Breast epithelium (tissue), 3 donors: ENCODE results near the gene PCSK5.

Experiments used
- POLR2AphosphoS5 ChIP-seq, 3 donors: sonication (generic); formaldehyde crosslinking; IDR thresholded peaks; one replicate each; pipeline ENCODE4 v1.6.1; 2017; ENCODE audit warnings: antibody characterized with exemption in 3 of 3
- TF ChIP-seq, protein P1 (sequence below), 3 donors: fragments of 450-650 bp; IDR thresholded peaks; one replicate each; pipeline ENCODE4 v1.5.1; 2016 to 2017; ENCODE audit warnings: antibody characterized with exemption in 3 of 3, mild to moderate bottlenecking in 3 of 3, moderate library complexity in 3 of 3

GRCh38 chr9:75993434-75993833 lies 103.0 kb downstream of the PCSK5 start:
- TF ChIP-seq, protein P1, sequence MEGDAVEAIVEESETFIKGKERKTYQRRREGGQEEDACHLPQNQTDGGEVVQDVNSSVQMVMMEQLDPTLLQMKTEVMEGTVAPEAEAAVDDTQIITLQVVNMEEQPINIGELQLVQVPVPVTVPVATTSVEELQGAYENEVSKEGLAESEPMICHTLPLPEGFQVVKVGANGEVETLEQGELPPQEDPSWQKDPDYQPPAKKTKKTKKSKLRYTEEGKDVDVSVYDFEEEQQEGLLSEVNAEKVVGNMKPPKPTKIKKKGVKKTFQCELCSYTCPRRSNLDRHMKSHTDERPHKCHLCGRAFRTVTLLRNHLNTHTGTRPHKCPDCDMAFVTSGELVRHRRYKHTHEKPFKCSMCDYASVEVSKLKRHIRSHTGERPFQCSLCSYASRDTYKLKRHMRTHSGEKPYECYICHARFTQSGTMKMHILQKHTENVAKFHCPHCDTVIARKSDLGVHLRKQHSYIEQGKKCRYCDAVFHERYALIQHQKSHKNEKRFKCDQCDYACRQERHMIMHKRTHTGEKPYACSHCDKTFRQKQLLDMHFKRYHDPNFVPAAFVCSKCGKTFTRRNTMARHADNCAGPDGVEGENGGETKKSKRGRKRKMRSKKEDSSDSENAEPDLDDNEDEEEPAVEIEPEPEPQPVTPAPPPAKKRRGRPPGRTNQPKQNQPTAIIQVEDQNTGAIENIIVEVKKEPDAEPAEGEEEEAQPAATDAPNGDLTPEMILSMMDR (IDR thresholded peaks at IDR 0.05), result no peak
- TF ChIP-seq POLR2AphosphoS5 (IDR thresholded peaks at IDR 0.05), result no peak
